HepG2 (cell line): ENCODE measurements around the gene SEMA7A. TPM values are rescaled to one million over a fixed set of nuclear protein-coding genes. Genes with fewer than 3 reads are reported as not detected.

Source experiments
- CREM ChIP-seq, 2 experiments: sonication (generic) in 1 of 2; formaldehyde crosslinking in 1 of 2; IDR thresholded peaks; 2 replicates each; pipeline versions ENCODE4 v1.4.0 to v1.6.1; 2016 to 2020; ENCODE audit warnings: antibody characterized with exemption in 1 of 2, mild to moderate bottlenecking in 1 of 2, missing genetic modification reagents in 1 of 2
- EP300 ChIP-seq, 3 experiments: sonication (generic) in 1 of 3; formaldehyde crosslinking in 1 of 3; IDR thresholded peaks; 2 replicates each; pipeline versions ENCODE4 v1.5.1 to v1.6.1; 2011 to 2020; ENCODE audit warnings: low read depth in 2 of 3, low read length in 2 of 3, borderline replicate concordance in 1 of 3, improper control_type of control experiment in 1 of 3, mild to moderate bottlenecking in 1 of 3, missing genetic modification reagents in 1 of 3, moderate library complexity in 1 of 3
- ETV5 ChIP-seq: IDR thresholded peaks from 2 replicates; pipeline ENCODE4 v1.6.1; 2018; ENCODE audit warnings: missing biosample characterization, missing genetic modification reagents, inconsistent platforms, borderline replicate concordance
- HMG20A ChIP-seq: IDR thresholded peaks from 2 replicates; pipeline ENCODE4 v1.6.1; 2016; ENCODE audit warnings: borderline replicate concordance
- KAT8 ChIP-seq: IDR thresholded peaks from 2 replicates; pipeline ENCODE4 v1.6.1; 2016; ENCODE audit warnings: missing genetic modification reagents, missing compliant biosample characterization
- KDM5A ChIP-seq: fragments of 200-600 bp; sonication (generic); IDR thresholded peaks from 2 replicates; pipeline ENCODE4 v1.7.0; 2018; ENCODE audit warnings: antibody characterized with exemption, mild to moderate bottlenecking, low read length, borderline replicate concordance
- KLF11 ChIP-seq: IDR thresholded peaks from 2 replicates; pipeline ENCODE4 v1.6.1; 2016; ENCODE audit warnings: missing compliant biosample characterization
- MAFK ChIP-seq, 2 experiments: IDR thresholded peaks in 1 of 2; conservative IDR thresholded peaks in 1 of 2; 2 replicates each; pipeline ENCODE4 v1.6.1; 2011; ENCODE audit warnings: improper control_type of control experiment in 2 of 2, low read length in 2 of 2
- RXRA ChIP-seq: sonication (generic); formaldehyde crosslinking; IDR thresholded peaks from 2 replicates; pipeline ENCODE4 v1.5.1; 2020; ENCODE audit warnings: missing genetic modification reagents
- SIN3A ChIP-seq: IDR thresholded peaks from 2 replicates; pipeline ENCODE4 v1.6.1; 2011; ENCODE audit warnings: low read depth, mild to moderate bottlenecking, control low read depth, low read length, borderline replicate concordance
- SOX5 ChIP-seq: IDR thresholded peaks from 2 replicates; pipeline ENCODE4 v1.6.1; 2016; ENCODE audit warnings: borderline replicate concordance
- SSRP1 ChIP-seq: IDR thresholded peaks from 2 replicates; pipeline ENCODE4 v1.6.1; 2016; ENCODE audit warnings: control low read depth
- TBX2 ChIP-seq: sonication (generic); formaldehyde crosslinking; IDR thresholded peaks from 2 replicates; pipeline ENCODE4 v1.5.0; 2020; ENCODE audit warnings: missing genetic modification reagents, mild to moderate bottlenecking, borderline replicate concordance
- TBX3 ChIP-seq: fragments of 450-650 bp; IDR thresholded peaks from 2 replicates; pipeline ENCODE4 v1.6.1; 2017; ENCODE audit warnings: antibody characterized with exemption, mild to moderate bottlenecking, inconsistent platforms, borderline replicate concordance
- TEAD3 ChIP-seq: optimal IDR thresholded peaks from 2 replicates; pipeline ENCODE3; 2016; ENCODE audit warnings: borderline replicate concordance
- ZNF24 ChIP-seq: fragments of 450-650 bp; IDR thresholded peaks from 2 replicates; pipeline ENCODE4 v1.6.1; 2017; ENCODE audit warnings: antibody characterized with exemption, mild to moderate bottlenecking
- ZNF724P ChIP-seq: sonication (generic); formaldehyde crosslinking; IDR thresholded peaks from 2 replicates; pipeline ENCODE4 v1.8.0; 2022; ENCODE audit warnings: missing genetic modification reagents, borderline replicate concordance
- ZNF761 ChIP-seq: sonication (generic); formaldehyde crosslinking; conservative IDR thresholded peaks from 2 replicates; pipeline ENCODE4 v1.4.0; 2020; ENCODE audit warnings: mild to moderate bottlenecking, missing genetic modification reagents
- ZNF790 ChIP-seq: sonication (generic); formaldehyde crosslinking; IDR thresholded peaks from 2 replicates; pipeline ENCODE4 v1.8.0; 2022; ENCODE audit warnings: missing genetic modification reagents, mild to moderate bottlenecking, borderline replicate concordance
- polyA plus RNA-seq, 8 experiments: library from polyadenylated mRNA; depleted of rRNA in 3 of 8; stranded (reverse) in 7 of 8; unstranded in 1 of 8; fragments of >200 nt; fragmentation: Illumina TruSeq in 4 of 8; extraction: Trizol in 4 of 8; gene quantifications; 2 replicates each; pipeline versions ENCODE4 v1.2.1 to v1.2.3, GENCODE V29; 2011 to 2016; ENCODE audit warnings: low read depth in 4 of 8, missing spikeins in 1 of 8, mixed read lengths in 1 of 8; ENCODE audit not compliant: insufficient read depth in 1 of 8
- total RNA-seq, 5 experiments: library from RNA; depleted of rRNA; stranded (reverse); fragments of >200 nt; fragmentation: Illumina TruSeq; extraction: Trizol; gene quantifications; 2 replicates each; pipeline ENCODE4 v1.2.3, GENCODE V29; 2016; ENCODE audit warnings: low read depth in 1 of 5
- TF ChIP-seq, protein P1 (sequence below): sonication (generic); formaldehyde crosslinking; IDR thresholded peaks from 2 replicates; pipeline ENCODE4 v1.4.0; 2020; ENCODE audit warnings: mild to moderate bottlenecking, missing genetic modification reagents, borderline replicate concordance
- TF ChIP-seq, protein P2 (sequence below): IDR thresholded peaks from 2 replicates; pipeline ENCODE4 v1.6.1; 2016; ENCODE audit warnings: low read depth, control low read depth
- TF ChIP-seq, protein P3 (sequence below): sonication (generic); formaldehyde crosslinking; IDR thresholded peaks from 2 replicates; pipeline ENCODE4 v1.4.0; 2020; ENCODE audit warnings: missing genetic modification reagents

Gene SEMA7A
- total and polyA plus RNA-seq, 2 of the 13 experiments (the other 11 are each of a cell fraction or from before 2014, with no cell fraction given): 9.0 to 15.8 TPM

DNA sequence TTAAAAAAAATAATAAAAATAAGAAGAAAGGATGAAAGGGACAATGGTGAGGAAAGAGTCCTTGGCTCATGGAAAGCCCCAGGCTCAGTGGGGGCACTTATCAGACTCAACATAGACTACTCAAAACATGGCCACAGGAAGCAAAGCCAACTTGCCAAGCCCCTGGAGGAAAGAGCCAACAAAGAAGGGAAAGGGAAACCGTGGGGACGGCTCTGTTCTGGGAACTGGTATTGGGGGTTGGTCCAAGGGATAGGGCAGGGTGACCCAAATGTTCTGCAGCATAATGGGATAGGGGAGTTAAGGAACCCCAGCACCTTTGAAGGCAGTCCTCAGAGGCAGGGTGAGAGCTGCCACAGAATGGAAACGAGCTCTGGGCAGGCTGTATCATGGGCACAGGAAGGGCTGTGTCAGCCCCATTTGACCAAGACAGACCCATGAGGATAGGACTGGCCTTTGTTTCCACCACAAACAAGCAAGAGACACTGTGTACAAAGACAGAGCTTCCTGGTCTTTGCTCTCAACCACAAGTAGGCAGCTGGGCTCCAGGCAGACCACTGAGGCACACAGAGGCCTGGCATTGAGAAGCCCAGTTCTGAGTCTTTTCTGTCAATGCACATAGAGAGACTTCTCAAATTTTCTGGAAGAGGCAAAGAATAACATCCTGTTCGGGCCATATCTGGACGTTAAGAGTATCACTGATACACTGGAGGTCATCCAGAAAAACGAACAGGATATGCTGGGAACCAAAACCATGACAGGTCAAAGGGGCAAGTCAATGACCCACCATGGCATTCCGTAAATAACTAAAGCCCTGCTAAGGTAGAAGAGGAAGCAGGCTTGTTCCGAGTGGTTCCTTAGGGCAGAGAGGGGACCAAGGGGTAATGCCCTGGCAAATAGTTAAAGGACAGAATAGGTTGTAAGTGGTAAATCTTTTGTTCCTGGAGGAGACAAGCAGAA lies 10.6 kb upstream of the SEMA7A start (continued):
- TF ChIP-seq, protein P1, sequence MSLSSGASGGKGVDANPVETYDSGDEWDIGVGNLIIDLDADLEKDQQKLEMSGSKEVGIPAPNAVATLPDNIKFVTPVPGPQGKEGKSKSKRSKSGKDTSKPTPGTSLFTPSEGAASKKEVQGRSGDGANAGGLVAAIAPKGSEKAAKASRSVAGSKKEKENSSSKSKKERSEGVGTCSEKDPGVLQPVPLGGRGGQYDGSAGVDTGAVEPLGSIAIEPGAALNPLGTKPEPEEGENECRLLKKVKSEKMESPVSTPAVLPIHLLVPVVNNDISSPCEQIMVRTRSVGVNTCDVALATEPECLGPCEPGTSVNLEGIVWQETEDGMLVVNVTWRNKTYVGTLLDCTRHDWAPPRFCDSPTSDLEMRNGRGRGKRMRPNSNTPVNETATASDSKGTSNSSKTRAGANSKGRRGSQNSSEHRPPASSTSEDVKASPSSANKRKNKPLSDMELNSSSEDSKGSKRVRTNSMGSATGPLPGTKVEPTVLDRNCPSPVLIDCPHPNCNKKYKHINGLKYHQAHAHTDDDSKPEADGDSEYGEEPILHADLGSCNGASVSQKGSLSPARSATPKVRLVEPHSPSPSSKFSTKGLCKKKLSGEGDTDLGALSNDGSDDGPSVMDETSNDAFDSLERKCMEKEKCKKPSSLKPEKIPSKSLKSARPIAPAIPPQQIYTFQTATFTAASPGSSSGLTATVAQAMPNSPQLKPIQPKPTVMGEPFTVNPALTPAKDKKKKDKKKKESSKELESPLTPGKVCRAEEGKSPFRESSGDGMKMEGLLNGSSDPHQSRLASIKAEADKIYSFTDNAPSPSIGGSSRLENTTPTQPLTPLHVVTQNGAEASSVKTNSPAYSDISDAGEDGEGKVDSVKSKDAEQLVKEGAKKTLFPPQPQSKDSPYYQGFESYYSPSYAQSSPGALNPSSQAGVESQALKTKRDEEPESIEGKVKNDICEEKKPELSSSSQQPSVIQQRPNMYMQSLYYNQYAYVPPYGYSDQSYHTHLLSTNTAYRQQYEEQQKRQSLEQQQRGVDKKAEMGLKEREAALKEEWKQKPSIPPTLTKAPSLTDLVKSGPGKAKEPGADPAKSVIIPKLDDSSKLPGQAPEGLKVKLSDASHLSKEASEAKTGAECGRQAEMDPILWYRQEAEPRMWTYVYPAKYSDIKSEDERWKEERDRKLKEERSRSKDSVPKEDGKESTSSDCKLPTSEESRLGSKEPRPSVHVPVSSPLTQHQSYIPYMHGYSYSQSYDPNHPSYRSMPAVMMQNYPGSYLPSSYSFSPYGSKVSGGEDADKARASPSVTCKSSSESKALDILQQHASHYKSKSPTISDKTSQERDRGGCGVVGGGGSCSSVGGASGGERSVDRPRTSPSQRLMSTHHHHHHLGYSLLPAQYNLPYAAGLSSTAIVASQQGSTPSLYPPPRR: 0 out of 2 replicates have a peak, but pooled peaks have one; percentile 33
- TF ChIP-seq ZNF724P (CRISPR knock-in tag) (no peak), ZNF24 (no peak), KAT8 (CRISPR knock-in tag) (no peak), RXRA (CRISPR knock-in tag) (peak; percentile 57; the same call in 1 of the 2 replicates), ZNF761 (CRISPR knock-in tag) (no peak), EP300 (IDR thresholded peaks at IDR 0.05; ENCODE audit: low read depth in 2 of 2, low read length in 2 of 2) (peak in 1 of 2 experiments; percentile 73; a peak in 2 of 4 replicates), EP300 (CRISPR knock-in tag; IDR thresholded peaks at IDR 0.05; ENCODE audit: borderline replicate concordance) (no peak), TBX3 (no peak), TBX2 (CRISPR knock-in tag) (0 out of 2 replicates have a peak, but pooled peaks have one; percentile 22), KDM5A (no peak), HMG20A (CRISPR knock-in tag) (peak; percentile 55; the same call in 1 of the 2 replicates), ZNF790 (no peak), ETV5 (CRISPR knock-in tag) (peak; percentile 43; the same call in 1 of the 2 replicates), CREM (IDR thresholded peaks at IDR 0.05) (peak; percentile 39; the same call in 1 of the 2 replicates), CREM (CRISPR knock-in tag; IDR thresholded peaks at IDR 0.05) (no peak), TEAD3 (CRISPR knock-in tag) (peak; percentile 42), MAFK (conservative IDR thresholded peaks at IDR 0.05 in 1 of 2, IDR thresholded peaks at IDR 0.05 in 1 of 2; ENCODE audit: low read length in 2 of 2) (no peak), KLF11 (no peak), SOX5 (CRISPR knock-in tag) (peak; percentile 28; the same call in 1 of the 2 replicates), SSRP1 (CRISPR knock-in tag) (0 out of 2 replicates have a peak, but pooled peaks have one; percentile 11), SIN3A (no peak)
- TF ChIP-seq, protein P2, sequence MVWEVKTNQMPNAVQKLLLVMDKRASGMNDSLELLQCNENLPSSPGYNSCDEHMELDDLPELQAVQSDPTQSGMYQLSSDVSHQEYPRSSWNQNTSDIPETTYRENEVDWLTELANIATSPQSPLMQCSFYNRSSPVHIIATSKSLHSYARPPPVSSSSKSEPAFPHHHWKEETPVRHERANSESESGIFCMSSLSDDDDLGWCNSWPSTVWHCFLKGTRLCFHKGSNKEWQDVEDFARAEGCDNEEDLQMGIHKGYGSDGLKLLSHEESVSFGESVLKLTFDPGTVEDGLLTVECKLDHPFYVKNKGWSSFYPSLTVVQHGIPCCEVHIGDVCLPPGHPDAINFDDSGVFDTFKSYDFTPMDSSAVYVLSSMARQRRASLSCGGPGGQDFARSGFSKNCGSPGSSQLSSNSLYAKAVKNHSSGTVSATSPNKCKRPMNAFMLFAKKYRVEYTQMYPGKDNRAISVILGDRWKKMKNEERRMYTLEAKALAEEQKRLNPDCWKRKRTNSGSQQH: 0 out of 2 replicates have a peak, but pooled peaks have one; percentile 33
- TF ChIP-seq, protein P3, sequence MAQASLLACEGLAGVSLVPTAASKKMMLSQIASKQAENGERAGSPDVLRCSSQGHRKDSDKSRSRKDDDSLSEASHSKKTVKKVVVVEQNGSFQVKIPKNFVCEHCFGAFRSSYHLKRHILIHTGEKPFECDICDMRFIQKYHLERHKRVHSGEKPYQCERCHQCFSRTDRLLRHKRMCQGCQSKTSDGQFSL: no peak
